ENCODE measurements around the gene MGMT.

The MGMT gene

DNA sequence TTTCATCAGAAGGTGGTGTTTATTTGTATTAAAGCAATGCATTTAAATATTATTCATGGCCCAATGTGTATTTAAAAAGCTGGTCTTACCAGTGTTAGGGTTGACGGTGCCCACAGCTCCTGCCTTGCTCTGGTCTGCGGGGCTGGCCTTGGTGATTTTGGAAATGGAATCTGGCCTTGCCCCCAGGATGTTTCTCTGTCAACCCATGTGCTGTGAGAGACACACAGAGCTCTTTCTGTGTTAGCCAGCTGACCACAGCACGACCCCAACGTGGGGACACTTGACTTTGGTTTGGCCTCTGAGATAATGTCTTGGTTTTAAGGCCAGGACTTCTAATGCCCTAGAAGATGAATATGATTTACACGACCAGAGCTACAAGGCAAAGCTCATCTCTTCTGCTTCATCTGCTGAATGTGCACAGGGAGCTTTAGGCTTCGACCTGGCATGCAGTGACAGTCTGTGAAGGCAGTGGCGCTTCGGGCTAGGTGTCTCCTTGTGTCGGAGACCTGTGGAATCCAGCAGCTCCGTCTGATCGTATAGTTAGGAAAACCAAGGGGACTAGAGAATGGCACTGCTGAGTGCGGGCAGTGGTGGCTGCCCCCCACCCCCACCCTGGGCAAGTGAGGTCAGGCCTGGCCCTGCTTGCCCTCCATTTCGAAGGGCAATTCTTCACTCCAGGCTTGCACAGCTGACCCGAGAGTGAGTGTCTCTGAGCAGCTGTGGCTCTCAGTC lies 250.9 kb downstream of the MGMT start:
- no peak for DNase-seq
- Histone ChIP-seq H3K27ac (no peak overlapping the region), H3K36me3 (no peaks in the 10 kb centered on the region), H3K4me3 (ENCODE audit: low read depth, low read length) (no peak overlapping the region), H3K9me3 (ENCODE audit: severe bottlenecking) (no peaks in the 10 kb centered on the region), H3K27me3 (ENCODE audit: insufficient read depth, low read depth, severe bottlenecking) (no peaks in the 10 kb centered on the region)
- TF ChIP-seq, protein P1, sequence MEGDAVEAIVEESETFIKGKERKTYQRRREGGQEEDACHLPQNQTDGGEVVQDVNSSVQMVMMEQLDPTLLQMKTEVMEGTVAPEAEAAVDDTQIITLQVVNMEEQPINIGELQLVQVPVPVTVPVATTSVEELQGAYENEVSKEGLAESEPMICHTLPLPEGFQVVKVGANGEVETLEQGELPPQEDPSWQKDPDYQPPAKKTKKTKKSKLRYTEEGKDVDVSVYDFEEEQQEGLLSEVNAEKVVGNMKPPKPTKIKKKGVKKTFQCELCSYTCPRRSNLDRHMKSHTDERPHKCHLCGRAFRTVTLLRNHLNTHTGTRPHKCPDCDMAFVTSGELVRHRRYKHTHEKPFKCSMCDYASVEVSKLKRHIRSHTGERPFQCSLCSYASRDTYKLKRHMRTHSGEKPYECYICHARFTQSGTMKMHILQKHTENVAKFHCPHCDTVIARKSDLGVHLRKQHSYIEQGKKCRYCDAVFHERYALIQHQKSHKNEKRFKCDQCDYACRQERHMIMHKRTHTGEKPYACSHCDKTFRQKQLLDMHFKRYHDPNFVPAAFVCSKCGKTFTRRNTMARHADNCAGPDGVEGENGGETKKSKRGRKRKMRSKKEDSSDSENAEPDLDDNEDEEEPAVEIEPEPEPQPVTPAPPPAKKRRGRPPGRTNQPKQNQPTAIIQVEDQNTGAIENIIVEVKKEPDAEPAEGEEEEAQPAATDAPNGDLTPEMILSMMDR (IDR thresholded peaks at IDR 0.05; ENCODE audit: low read depth, low read length) = no peak

DNA sequence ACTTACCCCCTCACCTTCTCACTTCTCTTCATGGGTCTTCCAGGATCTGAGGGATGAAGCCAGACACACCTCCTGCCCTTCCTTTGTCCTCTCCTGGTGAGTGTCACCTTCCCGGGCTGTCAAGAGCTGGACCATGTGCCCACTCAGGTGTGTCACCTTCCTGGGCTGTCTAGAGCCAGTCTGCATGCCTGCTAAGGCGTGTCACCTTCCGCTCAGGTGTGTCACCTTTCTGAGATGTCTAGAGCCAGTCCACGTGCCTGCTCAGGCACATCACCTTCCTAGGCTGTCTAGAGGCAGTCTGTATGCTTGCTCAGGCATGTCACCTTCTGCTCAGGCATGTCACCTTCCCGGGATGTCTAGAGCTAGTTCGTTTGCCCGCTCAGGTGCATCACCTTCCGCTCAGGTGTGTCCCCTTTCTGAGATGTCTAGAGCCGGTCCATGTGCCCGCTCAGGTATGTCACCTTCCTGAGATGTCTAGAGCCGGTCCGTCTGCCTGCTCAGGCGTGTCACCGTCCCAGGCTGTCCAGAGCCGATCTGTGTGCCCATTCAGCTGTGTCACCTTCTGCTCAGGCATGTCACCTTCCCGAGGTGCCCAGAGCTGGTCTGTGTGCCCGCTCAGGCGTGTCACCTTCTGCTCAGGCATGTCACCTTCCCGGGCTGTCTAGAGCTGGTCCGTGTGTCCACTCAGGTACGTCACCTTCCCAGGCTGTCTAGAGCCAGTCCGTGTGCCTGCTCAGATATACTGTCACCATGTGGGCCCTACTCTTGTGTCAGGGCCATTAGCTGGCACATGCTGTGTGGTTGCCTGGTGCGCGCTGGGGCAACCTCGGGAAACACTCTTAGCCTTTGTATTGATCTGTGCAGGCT lies 251.7 kb downstream of the MGMT start:
- no peaks in the 10 kb centered on the region for H3K36me3 ChIP-seq
- TF ChIP-seq, protein P1 (IDR thresholded peaks at IDR 0.05; ENCODE audit: low read depth, low read length) = no peak
- H3K9me3 ChIP-seq (ENCODE audit: severe bottlenecking) = no peaks in the 10 kb centered on the region

DNA sequence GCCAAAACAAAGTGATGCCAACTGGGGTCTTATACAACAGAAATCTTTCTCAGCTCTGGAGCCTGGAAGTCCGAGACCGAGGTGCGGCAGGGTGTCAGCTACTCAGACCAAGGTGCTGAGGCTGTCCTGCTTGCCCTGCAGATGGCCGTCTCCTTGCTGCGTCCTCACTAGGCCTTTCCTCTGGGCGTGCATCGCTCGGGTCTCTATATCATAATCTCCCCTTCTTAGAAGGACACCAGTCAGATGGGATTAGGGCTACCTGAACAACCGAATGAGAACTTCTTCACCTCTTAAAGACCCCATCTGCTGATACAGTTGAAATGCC lies 252.3 kb downstream of the MGMT start:
- peak; percentile 42 for DNase-seq
- TF ChIP-seq, protein P1 (IDR thresholded peaks at IDR 0.05; ENCODE audit: low read depth, low read length) = no peak
- H3K9me3 ChIP-seq (ENCODE audit: severe bottlenecking) = no peaks in the 10 kb centered on the region
- no peaks in the 10 kb centered on the region for H3K36me3 ChIP-seq
- H3K4me3 ChIP-seq (ENCODE audit: low read depth, low read length) = no peak overlapping the region
- no peak overlapping the region for H3K27ac ChIP-seq
- no peaks in the 10 kb centered on the region for H3K27me3 ChIP-seq (ENCODE audit: insufficient read depth, low read depth, severe bottlenecking)

More for the DNA sequence above, 251.7 kb downstream of the MGMT start:
- no peak for DNase-seq
- no peak overlapping the region for H3K4me3 ChIP-seq (ENCODE audit: low read depth, low read length)
- H3K27me3 ChIP-seq (ENCODE audit: insufficient read depth, low read depth, severe bottlenecking) = no peaks in the 10 kb centered on the region
- H3K27ac ChIP-seq = no peak overlapping the region

DNA sequence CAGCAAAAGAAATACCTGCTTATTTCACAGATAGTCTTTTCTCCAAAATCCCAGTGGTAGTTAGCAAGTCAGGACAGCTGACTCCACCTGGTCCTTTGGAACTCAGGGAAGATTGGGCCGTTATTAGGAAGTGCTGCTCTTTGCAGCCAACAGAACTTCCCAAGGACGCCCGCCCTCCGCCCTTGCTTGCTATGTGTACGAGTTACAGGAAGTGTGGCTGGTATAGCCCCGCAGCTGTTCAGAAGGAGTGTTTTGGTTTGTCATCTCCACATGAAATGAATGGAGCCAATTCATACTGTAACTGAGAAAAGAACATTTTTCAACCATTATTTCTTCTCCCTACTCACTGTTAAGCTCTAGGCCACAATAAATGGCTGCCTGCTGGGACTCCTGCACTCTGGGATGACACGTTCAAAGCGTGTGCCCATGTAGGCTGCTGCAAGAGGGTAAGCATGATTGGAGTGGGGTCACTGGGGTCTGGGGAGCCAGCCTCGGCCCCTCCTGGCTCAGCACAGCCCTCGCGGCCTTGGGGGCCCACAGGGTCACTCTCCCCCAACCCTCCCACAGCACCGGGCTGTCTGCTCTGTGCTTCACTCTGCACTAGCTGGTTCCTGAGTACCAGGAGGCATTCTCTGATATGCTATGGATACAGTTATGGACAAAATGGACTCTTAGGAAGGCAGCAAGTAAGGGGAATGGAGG lies 253.0 kb downstream of the MGMT start:
- Histone ChIP-seq H3K27ac (no peak overlapping the region), H3K27me3 (ENCODE audit: insufficient read depth, low read depth, severe bottlenecking) (no peaks in the 10 kb centered on the region), H3K36me3 (no peaks in the 10 kb centered on the region), H3K4me3 (ENCODE audit: low read depth, low read length) (no peak overlapping the region), H3K9me3 (ENCODE audit: severe bottlenecking) (no peaks in the 10 kb centered on the region)
- DNase-seq = no peak
- TF ChIP-seq, protein P1 (IDR thresholded peaks at IDR 0.05; ENCODE audit: low read depth, low read length) = no peak

DNA sequence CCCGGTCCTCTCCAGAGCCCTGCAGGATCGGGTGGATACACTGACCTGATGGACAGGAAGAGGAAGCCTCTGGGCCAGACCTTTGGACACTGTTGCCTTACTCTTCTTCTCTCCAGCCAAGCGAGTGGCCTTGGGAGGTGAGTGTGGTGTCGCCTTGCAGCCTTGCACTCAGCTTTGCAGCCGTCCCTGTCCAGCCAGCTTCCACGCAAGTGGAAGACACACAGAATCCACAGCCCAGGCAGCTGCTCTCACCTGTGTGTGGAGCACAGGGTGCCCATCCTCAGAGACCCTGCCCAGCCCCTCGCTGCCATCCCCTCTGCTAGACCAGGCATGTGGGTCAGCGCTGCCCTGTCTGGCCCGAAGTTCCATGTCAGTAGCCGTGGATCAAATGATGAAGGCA lies 258.0 kb downstream of the MGMT start:
- Histone ChIP-seq H3K4me3 (ENCODE audit: low read depth, low read length) (no peak overlapping the region), H3K27ac (no peak overlapping the region), H3K9me3 (ENCODE audit: severe bottlenecking) (no peaks in the 10 kb centered on the region), H3K36me3 (no peaks in the 10 kb centered on the region), H3K27me3 (ENCODE audit: insufficient read depth, low read depth, severe bottlenecking) (no peaks in the 10 kb centered on the region)
- no peak for DNase-seq
- TF ChIP-seq, protein P1 (IDR thresholded peaks at IDR 0.05; ENCODE audit: low read depth, low read length) = no peak
